ENCODE data around the gene GABRG3.

GABRG3 gene

DNA sequence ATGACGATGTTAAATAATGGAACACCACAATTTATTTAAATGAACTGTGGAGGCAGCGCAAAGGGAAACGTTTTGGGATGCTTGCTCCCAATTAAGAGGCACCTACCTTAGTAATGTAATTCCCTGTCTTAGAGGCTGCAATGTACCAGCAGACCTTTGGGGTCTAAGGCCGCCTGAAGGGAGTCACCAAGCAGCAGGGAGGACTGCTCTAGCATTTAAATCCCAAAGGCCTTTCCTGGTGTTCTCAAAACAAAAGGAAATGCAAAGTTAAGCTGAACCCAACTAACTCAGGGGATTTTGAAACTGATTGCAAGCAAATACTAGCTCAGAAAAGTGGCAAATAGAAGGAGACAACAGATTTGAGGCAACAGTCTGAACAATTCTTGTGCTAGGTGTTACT lies 510.8 kb downstream of the GABRG3 start:
- Histone ChIP-seq H3K27me3 (no peaks in the 10 kb centered on the region), H3K9me3 (no peaks in the 10 kb centered on the region), H3K4me1 (ENCODE audit: control insufficient read depth in 1 of 2, insufficient read depth in 1 of 2, low read depth in 1 of 2, low read length in 1 of 2) (no peaks in the 10 kb centered on the region), H3K27ac (no peak overlapping the region), H3K36me3 (no peaks in the 10 kb centered on the region), H3K4me3 (ENCODE audit: low read depth in 1 of 2, low read length in 1 of 2) (no peak overlapping the region)
- TF ChIP-seq, protein P1, sequence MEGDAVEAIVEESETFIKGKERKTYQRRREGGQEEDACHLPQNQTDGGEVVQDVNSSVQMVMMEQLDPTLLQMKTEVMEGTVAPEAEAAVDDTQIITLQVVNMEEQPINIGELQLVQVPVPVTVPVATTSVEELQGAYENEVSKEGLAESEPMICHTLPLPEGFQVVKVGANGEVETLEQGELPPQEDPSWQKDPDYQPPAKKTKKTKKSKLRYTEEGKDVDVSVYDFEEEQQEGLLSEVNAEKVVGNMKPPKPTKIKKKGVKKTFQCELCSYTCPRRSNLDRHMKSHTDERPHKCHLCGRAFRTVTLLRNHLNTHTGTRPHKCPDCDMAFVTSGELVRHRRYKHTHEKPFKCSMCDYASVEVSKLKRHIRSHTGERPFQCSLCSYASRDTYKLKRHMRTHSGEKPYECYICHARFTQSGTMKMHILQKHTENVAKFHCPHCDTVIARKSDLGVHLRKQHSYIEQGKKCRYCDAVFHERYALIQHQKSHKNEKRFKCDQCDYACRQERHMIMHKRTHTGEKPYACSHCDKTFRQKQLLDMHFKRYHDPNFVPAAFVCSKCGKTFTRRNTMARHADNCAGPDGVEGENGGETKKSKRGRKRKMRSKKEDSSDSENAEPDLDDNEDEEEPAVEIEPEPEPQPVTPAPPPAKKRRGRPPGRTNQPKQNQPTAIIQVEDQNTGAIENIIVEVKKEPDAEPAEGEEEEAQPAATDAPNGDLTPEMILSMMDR (IDR thresholded peaks at IDR 0.05) = no peak

DNA sequence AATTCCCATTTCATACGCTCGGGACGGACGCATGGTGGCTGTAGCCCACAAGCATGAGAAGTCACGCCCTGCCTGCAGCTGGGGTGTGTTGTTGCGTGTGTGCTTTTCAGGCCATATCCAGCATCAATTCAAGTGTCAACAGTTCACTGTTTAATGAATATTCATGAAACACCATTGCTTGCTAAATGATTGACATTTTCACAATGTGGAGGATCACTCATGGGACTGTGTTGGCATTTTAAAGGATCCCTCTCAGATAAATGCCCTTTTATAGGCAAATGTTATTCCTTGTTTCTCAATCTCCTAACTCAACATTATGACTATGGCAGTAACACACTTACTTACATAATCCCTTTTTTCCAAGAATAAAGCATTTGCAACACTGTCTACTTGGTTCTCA lies 511.3 kb downstream of the GABRG3 start:
- H3K27ac ChIP-seq = no peak overlapping the region
- H3K36me3 ChIP-seq = no peaks in the 10 kb centered on the region
- TF ChIP-seq, protein P1 (IDR thresholded peaks at IDR 0.05) = no peak
- no peaks in the 10 kb centered on the region for H3K9me3 ChIP-seq
- no peaks in the 10 kb centered on the region for H3K4me1 ChIP-seq (ENCODE audit: control insufficient read depth in 1 of 2, insufficient read depth in 1 of 2, low read depth in 1 of 2, low read length in 1 of 2)
- no peak overlapping the region for H3K4me3 ChIP-seq (ENCODE audit: low read depth in 1 of 2, low read length in 1 of 2)
- H3K27me3 ChIP-seq = no peaks in the 10 kb centered on the region

DNA sequence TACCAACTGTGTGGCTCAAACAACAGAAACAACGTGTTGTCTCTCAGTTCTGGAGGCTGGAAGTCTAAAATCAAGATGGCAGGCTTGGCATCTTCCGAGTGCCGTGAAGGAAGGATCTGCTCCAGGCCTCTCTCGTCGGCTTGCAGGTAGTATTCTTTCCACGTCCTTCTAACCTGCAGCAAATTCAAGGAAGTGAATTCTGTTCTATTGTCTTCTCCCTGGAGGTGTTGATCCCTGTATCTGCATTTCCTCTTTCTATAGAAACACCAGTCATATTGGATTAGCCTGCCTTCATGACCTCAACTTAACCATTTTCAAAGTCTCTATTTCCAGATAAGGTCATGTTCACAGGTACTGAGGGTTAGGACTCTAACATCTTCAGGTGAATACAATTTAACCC lies 512.1 kb downstream of the GABRG3 start:
- Histone ChIP-seq H3K27ac (no peak overlapping the region), H3K36me3 (no peaks in the 10 kb centered on the region), H3K27me3 (no peaks in the 10 kb centered on the region), H3K9me3 (no peaks in the 10 kb centered on the region), H3K4me1 (ENCODE audit: control insufficient read depth in 1 of 2, insufficient read depth in 1 of 2, low read depth in 1 of 2, low read length in 1 of 2) (no peaks in the 10 kb centered on the region), H3K4me3 (ENCODE audit: low read depth in 1 of 2, low read length in 1 of 2) (no peak overlapping the region)
- TF ChIP-seq, protein P1 (IDR thresholded peaks at IDR 0.05) = no peak

- H3K36me3 ChIP-seq = no peaks in the 10 kb centered on the region
- no peaks in the 10 kb centered on the region for H3K9me3 ChIP-seq
- no peak overlapping the region for H3K4me3 ChIP-seq (ENCODE audit: low read depth in 1 of 2, low read length in 1 of 2)
- H3K27me3 ChIP-seq = no peaks in the 10 kb centered on the region
- TF ChIP-seq, protein P1 (IDR thresholded peaks at IDR 0.05) = no peak
- no peaks in the 10 kb centered on the region for H3K4me1 ChIP-seq (ENCODE audit: control insufficient read depth in 1 of 2, insufficient read depth in 1 of 2, low read depth in 1 of 2, low read length in 1 of 2)
- H3K27ac ChIP-seq = no peak overlapping the region
Measured at GRCh38 chr15:27485265-27485664, 514.3 kb downstream of the GABRG3 start.

- Histone ChIP-seq H3K27me3 (no peaks in the 10 kb centered on the region), H3K4me1 (ENCODE audit: control insufficient read depth in 1 of 2, insufficient read depth in 1 of 2, low read depth in 1 of 2, low read length in 1 of 2) (no peaks in the 10 kb centered on the region), H3K9me3 (no peaks in the 10 kb centered on the region), H3K4me3 (ENCODE audit: low read depth in 1 of 2, low read length in 1 of 2) (no peak overlapping the region), H3K27ac (no peak overlapping the region), H3K36me3 (no peaks in the 10 kb centered on the region)
- TF ChIP-seq, protein P1 (IDR thresholded peaks at IDR 0.05) = no peak
Measured at GRCh38 chr15:27486051-27486450, 515.1 kb downstream of the GABRG3 start.
